HG03103 (cell line): Measurements from ENCODE around the gene CD226.
"Not testable (repeated sequence)": the region's sequence is repeated elsewhere in the genome, so short reads cannot be mapped to it uniquely, and the experiment has no call there.

Source experiments
- ATAC-seq: cut with Tn5 transposase; IDR thresholded peaks from one replicate; pipeline ENCODE4 v1.9.1; 2021; ENCODE audit warnings: low read depth; ENCODE audit not compliant: unreplicated experiment

CD226 gene

DNA sequence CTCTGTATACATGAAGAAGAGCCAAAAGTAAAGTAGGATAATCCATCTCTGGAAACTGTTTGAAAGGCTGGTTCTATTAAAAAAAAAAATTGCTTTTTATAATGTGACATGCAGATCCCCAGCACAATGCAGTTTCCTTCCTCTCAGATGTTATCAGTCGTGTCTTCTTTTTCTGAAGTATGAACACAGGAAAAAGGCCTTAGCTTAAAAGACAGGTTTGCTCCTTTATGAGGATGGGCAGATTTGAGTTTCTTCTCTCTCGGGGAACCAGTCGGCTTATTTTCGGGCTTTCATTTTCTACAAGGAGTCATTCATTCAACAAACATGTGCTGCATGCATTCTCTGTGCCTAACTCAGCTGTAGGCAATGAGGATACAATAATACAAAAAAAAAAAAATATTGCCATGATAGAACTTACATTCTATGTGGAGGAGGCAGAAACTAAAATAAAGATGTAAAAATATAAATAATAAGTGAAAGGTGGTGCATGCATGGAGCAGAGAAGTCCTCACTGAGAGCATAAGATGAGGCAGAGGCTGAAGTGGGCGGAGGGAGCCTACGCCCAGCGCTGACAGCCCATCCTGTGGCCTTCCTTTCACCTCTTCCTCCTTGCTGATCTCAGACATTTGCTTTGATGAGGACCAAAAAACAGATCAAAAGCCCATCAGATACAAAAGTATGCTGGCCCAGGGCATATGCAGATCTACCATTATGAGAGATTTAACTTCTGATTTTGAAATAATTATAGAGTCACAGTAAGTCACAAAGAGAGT, at the start of gene CD226:
Gene CD226 (minus strand): TSS at position 513 of the 773 bp plus-strand sequence. CDS start 467 bp downstream, at position 46.
- peak; percentile 31 for ATAC-seq

DNA sequence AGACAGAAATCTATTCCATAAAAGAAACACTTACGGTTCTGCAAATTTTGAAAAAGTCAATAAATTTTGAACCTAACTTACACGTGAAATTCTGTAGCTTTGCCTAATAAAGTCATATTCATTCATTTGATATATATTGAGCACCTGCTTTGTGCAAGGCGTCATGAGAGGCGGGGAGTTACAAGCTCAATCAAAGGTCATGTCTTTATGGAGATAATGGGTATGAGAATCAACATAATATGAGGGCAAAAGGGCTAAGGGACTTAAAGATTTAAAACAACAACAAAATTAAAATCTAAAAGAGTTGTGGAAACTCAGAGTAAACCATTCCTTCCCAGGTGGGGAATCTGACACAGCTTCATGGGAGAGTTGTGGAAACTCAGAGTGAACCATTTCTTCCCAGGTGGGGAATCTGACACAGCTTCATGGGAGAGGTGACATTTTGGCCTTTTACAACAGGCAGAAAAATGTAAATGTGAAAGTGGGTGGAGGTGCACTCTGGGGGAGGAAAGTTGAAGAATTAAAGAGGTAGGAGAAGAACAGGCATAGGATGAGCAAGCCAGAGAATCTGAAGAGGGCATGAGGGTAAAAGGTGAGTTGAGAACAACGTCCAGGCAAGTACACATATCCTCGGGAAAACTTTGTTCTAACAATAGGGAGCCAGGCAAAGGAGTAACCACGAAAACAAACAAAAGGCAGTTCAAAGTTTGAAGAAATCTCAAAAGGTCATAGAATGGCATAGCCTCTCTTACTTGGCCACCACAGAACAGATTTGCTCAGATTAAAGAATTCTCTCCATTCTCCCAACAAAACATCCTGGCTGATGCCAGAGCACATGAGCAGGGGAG, 49.5 kb upstream of the CD226 start:
- no peak for ATAC-seq

DNA sequence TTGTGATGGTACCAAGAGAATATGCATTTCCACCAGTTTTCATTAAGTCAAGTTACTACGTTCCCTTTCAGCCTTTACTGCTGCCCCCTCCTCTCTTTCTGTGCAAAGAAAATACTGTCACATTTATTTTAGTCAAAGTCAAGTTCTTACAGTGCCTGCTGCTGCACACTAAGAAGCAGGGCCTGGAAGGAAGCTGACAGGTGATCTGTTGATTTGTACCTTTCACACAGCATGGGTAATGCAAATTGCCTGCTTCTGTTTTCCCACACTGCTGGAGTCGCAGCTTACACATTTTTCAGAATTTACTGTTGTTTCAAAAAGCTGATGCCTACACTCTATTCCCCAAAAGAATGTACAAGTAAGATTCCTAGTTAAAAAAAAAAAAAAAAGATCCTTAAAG, 48.7 kb upstream of the CD226 start:
- no peak for ATAC-seq

DNA sequence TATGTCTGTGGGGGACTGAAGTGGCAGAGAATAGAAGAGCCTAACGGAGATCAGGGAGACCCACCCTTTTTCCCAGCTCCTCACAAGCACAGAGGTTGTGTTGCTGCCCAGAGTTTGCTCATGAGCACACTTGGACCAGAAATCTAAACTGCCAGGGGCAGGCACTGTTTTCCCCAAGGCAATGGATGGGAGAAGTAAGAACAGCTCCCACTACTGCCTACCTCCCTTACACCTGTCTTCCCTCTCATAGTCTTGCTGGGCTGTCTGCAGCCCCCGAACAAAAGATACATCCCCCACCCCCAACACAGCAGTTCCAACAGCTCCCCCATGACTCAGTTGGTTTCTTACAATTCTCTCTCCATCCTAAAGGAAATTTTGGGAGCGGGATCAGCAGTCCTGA, 48.1 kb upstream of the CD226 start:
- no peak for ATAC-seq

DNA sequence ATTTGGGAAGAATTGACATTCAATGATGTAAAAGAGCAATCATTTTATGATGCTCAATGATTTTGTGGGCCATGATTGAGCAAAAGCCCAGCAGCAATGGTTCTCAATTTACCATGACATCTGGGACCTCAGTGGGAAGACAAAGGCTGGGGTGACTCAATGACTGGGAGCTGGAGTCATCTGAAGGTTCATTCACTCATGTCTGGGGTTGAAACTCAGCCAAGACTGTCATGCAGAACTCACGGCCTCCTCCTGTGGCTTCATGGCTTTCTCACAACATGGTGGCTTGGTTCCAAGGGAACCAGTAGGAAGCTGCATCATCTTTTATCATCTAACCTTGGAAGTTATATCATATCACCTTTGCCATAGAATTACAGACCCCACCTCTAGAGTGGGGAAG, 45.1 kb upstream of the CD226 start:
- ATAC-seq: no peak

DNA sequence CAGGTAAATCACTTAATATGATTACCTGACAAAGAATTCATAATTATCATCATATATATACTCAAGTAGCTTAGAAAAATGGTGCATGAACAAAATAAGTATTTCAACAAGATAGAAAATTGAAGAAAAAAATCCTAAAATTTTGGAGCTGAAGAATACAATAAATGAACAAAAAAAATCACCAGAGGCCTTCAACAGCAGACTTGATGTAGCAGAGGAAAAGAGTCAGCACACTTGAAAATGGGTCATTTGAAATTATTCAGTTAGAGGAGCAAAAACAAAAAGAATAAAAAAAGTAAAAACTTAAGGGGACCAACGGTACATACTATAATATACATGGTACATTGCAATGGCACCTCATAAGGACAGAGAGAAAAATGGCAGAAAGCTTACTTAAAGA, 40.2 kb upstream of the CD226 start:
- no peak for ATAC-seq

DNA sequence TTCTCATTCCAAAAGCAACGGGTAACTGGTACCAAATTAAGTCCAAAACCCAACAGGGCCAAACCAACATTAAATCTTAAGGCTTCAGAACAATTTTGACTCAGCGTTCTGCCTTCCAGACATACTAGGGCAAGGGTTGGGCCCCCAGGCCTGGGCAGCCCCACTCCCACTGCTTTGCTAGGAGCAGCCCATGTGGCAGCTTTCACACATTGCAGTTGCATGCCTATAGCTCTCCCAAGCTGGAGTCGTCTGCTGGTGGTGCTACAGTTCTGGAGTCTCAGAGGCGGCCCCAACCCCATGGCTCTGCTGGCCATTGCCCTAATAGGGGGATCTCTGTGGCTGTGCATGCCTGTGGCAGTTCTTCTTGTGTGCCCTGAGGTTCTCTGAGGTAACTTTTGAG, 37.6 kb upstream of the CD226 start:
- no peak for ATAC-seq

DNA sequence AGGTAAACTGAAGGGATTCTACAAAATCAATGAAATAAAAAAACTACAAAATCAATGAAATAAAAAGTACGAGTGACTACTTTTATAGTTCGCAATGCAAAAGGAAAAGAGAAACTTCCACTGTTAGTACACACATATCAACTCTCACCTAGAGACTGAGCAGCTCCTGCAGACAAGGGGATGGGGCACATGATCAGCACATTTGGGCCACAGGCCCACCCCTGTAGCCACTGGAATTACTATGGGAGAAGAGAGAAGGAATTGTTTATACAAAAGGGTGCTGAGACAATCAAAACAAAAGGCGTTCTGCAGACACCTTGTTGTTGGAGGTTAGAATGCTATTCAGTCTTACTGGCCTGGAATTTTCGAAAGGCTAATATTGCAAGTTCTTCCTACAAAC, 34.7 kb upstream of the CD226 start:
- no peak for ATAC-seq

DNA sequence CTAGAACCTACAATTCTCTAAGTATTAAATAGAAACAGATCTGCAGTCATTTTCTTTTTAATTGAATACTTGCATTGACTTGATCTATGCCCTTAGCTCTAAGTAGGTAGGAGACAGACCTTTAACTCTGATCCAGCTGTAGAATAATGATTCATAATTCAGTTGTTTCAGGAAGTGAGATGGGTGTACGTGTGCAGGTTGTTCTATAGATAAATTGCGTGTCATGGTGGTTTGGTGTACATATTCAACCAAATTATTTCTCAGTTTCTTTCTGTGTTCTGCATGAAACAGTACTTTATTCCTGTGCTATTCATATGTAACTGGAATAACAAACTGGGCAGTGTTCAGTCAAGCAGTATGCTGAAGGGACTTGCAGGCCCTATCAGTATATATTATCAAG, 34.3 kb upstream of the CD226 start:
- ATAC-seq: peak; percentile 48

DNA sequence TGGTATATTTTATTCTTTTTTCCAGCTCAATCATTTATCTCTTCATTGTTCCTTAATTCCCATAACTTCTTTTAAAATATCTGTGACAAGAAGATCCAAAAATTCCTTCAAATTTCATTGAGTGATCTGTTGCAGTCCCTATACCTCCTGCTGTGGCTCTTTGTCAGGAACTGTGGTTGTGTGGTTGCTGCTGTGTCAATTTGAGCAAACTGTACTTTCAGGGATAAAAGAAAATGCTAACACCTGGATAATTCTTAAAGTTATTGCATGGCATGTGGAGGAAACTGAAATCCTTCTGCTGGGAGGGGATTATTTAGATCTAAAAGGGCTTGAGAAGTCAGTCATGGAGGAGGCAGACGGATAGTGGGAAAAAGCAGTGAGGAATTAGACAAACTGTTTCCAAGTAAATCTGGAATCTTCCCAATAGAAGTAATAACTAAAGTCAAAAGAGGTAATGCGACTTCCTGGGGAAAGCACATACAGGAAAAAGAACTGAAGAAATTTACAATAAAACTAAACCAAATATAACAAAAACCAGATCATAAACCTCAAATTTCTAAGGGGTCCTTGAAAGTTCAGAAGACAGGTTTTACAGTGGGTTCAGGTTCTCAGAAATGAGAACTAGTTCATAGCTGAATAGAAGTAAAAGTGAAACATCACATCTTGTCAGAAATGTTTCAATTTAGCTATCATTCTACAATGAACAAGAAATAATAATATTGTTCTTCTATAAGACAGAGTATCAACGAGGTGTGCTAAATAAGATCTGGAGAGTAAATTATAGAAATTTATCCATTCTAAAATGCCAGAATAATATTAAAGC, 33.5 kb upstream of the CD226 start:
- no peak for ATAC-seq

DNA sequence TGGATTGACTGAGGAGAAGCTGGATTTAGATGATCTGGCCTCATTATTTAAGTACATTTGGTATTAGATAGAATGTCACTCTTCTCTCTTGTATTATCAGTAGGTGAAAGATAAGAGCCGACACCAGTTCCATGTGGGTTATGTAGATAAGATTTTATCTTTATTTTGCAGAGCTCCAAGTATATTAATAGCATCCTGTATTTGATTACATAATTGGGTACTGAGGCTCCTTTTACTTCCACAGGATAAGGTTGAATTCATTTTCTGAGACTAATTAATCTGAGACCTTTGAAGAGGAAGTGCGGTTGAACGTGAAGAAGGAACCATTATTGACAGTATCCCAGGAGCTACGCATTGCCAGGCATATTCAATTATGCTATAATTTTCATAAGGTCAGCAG, 32.8 kb upstream of the CD226 start:
- no peak for ATAC-seq

DNA sequence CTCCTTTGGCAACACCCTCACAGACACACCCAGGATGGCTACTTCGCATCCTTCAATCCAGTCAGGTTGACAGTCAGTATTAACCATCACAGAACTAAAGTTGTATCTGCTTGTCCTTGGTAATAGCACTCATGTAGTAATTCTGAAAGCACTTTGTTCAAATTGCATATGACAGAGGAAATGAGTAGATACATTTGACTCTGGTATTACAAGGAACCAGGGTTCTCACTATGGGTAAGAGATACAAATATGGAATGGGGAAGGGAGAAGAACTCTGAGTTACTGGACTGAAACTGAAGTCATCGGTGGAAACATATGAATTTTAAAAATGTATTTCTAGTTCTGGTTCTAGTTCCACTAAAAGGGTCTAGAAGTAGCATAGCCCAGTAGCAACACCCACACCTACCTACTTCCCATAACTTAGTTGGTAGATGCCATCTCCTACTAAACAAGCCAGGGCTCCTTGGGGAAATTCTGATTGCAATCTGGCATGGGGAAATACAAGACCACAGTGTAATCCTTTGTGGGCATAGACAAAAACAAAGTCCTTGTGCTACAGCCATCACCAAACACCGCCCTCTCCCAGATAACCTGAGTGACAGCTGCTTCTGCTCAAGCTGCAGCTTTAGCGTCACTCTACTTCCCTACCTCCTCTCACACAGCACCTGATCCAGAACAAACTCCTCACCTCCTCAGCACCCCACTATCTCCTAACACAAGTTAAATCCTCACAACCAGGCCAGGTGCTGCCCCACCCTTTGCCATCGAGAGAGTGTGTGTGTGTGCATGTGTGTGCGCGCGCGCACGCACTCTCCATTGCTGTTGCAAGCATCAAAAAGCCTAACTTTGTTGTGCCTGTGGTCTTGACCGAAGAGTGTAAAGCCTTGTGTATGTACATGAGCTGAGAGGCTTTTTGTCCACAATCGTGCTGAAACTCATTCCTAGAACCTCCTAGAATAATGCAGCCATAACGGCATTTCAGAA, 31.4 kb upstream of the CD226 start:
- peak; percentile 67 for ATAC-seq

DNA sequence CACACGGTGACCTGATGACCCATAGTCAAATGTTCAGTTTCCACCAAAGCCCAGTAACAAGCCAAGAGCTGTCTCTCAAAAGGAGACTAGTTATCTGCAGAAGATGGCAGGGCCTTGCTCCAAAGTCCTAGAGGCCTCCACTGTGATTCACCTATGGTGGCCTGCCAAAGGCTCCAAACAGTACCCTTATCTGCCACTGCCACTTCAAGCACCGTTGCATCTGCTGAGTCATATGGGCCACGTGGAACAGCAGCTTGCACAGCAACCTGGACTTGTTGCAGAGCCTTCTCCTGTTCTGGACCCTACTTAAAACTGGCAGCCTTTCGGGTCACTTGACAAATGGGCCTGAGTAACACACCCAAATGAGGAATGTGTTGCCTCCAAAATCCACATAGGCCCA, 27.6 kb upstream of the CD226 start:
- not testable (repeated sequence) for ATAC-seq

DNA sequence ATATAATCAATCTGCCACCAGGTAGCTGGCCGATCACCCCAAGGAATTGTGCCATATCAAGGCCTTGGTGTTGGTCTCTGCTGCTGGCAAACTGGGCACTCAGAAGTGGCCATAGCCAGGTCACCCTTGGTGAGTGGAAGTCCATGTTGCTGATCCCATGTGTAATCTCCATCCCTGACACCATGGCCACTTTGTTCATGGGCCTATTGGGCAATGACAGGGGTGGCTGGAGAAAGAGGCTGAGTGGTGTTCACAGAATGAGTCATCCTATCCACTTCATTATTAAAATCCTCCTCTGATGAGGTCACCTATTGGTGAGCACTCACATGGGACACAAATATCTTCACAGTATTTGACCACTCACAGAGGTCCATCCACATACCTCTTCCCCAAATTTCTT, 26.7 kb upstream of the CD226 start:
- no peak for ATAC-seq

DNA sequence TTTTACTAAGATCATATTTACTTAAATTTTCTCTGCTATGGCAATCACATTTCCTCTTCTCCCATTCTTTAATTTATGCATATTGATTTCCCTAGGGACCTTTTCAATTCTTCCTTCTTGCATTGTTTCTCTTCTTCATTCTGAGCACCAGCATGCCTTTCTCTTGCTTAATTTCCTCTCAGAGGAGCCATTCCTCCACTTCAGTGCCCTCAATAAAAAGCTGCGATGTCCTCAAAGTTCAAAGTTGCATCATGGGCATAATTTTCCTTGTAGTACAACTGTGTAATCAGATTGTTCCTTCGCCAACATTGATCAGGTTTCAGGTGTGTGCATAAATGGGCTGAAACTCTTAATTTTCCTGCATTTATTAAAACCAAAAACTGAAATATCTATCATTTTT, 21.8 kb upstream of the CD226 start:
- ATAC-seq: no peak

DNA sequence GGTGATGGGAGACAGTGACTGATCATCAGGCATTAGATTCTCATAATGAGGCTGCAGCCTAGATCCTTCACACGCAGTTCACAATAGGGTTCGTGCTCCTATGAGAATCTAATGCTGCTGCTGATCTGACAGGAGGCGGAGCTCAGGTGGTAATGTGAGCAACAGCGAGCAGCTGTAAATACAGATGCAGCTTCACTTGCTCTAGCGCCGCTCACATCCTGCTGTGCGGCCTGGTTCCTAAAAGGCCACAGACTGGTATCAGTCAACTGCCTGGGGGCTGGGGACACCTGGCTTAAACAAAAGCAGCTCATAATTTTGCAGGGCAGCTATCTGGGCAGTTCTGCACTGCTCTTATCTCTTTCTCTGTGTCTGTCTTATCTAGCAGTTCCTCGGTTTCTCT, 20.4 kb upstream of the CD226 start:
- peak; percentile 77 for ATAC-seq

DNA sequence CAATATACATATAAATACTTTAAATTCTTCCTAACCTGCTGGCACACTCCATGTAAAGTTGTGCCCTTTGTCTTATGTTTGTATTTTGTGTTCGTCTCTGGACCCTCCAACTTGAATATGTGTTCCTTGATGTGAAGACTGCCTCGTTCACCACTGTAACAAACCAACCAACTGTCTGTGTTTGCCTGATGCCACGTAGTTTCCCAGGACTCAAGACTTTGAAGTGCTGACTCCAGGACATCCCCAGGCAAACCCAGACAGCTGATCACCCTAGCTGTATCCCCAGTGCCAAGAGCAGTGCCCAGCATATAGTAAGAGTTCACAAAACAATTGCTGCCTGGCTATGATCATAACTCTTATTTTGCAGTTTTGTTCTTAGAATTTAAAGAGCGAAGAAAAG, 15.5 kb upstream of the CD226 start:
- no peak for ATAC-seq

DNA sequence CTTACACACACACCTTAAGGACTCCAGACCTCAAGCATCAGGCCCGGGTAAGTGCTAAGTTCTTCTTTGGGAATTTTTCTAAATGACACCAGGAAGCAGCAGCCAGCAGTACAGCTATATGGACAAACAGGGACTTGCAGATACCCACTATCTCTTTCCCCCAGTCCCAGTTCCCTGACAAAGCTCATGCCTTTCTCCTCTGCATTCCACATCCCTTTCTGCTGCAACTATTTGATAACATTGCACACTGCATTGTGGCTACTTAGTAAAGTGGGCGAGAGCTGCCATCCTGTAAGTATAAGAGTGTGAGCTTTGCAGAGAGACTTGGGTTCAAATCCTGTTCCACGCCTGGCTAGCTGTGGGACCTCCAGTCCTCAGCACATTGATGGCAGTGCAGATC, 14.0 kb upstream of the CD226 start:
- no peak for ATAC-seq

DNA sequence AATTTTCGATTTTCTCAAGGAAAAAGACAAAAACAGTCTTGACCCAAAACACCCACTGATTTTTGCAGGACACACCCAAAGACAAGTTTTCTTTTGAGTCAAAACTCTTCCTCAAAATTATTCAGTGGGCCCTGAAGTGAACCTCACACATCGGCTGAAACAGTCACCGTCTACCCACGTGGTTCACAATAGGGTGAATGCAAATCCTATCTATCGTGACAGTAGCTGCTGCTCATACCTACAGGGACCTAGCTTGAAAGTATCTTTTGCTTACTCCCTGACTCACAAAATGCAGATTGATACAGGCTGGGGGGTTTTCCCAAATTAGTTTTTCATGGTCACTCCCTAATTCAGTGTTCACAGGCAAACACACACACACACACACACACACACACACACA, 10.7 kb upstream of the CD226 start:
- peak; percentile 43 for ATAC-seq

DNA sequence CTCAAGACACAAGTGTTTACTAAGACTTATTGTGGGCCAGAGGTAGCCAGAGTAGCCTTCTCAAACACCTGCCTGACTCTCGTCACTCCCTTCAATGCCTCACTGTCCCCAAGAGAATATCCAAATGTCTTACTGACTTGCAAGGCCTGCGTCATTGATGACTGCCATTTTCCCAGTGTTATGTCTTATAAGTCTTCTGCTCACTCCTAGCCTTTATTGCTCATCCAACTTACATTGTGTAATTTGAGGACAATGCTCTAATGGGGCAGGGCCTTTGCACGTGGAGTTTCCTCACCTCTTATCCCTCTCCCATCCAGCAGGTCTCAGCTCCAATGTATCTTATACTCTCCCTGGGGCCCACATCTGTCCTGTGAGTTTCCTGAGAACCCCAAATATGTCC, 10.1 kb upstream of the CD226 start:
- no peak for ATAC-seq
